Ramos (cell line): Measurements from ENCODE around the gene GDAP2.
"Not testable (repeated sequence)": the region's sequence is repeated elsewhere in the genome, so short reads cannot be mapped to it uniquely, and the experiment has no call there.

ENCODE experiments used
- in situ Hi-C: fragments of 300-500 bp; cut with MboI; formaldehyde crosslinking; loops from one replicate; pipeline ENCODE4 v1.14.3; 2022; ENCODE audit warnings: low sequenced_read_pairs; ENCODE audit not compliant: unreplicated experiment

Gene GDAP2

GRCh38 chr1:117844478-117844877 is 84.9 kb downstream of the GDAP2 start:
- in situ Hi-C loops: not testable (repeated sequence)

- in situ Hi-C loops: no loop called here
These were observed 85.6 kb downstream of the GDAP2 start for GRCh38 chr1:117843791-117844190.

DNA sequence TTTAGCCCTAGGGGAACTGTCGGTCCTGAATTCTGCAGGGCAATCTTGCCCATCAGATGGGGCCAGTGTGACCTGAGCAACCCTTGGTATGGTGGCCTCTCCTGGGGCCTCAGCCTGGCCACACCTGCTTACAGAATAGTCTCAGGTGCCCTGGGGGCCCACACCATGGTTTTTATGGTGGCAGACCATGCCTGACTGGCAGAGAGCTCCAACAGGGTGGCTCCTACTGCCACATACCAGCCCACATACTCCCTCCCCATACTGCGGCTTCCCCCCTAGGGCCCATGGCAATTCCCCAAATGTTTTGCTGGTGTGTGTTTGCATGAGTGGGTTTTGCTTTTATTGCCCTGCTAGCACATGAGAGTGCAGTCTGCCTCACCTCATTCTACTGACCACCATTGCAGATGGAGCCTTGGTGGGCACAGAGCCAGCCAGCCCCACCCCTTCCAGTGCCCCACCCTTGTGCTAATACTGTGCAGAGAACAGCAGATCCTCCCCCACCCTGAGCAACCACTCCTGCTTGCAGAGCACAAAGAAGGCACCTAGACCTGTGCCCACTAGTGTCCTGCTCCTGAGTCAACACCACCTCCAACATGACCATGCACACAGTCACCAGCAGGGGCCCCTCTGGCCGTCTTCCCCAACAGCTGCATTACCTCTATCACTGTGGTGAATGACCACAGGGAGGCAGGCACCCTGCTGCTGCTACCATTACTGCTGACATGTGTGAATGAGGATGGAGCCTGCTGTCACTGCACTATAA is 86.8 kb downstream of the GDAP2 start:
- in situ Hi-C loops: no loop called here

DNA sequence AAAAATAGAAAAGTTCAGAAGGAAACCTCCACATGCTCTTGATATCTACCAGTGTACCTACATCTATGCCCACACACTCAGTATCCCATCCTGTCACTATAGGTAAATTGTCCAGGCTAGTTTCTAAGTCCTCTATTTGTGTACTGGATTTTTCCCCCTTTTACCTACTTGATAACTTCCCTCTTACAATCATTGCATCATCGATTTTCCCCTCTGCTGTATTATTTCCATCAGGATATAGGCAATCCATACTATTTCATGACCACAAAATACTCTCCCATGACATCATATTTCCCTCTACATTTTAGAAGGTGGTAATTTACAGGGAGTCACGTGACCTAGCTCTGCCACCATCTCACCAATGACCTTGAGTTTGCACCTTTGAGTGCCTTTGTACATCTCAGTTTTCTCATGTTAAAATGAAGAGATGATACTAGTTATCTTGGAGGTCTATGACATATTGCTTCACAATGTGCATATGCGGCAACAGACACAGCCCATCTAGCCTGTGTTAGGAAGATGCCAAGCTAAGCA is 88.2 kb downstream of the GDAP2 start:
- in situ Hi-C loops: no loop called here

DNA sequence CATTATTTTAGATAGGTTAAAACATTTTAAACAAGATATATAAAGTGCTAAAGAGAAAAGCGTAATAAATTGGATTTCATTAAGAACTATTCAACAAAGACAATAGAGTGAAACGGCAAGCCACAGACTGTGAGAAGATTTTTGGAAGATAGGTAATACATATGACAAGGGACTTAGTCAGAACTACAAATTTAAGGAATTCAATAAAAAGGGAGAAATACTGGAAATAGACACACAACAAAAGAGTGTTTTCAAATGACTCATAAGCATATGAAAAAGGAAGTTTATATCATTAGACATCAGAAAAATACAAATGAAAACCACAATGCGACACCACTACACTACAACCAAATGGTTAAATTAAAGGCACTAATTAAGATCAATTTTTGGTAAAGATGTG is 90.5 kb downstream of the GDAP2 start:
- in situ Hi-C loops: no loop called here

DNA sequence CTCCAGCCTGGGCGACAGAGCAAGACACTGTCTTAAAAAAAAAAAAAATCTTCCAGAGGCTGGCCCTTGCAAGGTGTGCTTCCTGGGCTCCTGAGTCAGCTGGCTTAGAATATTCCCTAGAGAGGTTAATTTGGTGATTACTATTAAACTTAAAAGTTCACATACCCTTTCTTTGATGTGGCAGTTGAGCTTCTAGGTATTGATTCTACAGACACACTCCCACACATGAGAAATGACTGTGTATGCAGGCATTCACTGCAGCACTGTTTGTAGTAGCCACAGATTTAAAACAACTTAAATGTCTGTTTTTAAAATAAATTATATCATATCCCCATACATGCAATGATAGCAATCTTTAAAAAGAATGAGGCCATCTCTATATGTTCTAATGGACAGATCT is 93.4 kb downstream of the GDAP2 start:
- in situ Hi-C loops: no loop called here

- in situ Hi-C loops: no loop called here
These were observed 95.0 kb downstream of the GDAP2 start for GRCh38 chr1:117834416-117834815.

- in situ Hi-C loops: no loop called here
These were observed 97.0 kb downstream of the GDAP2 start for GRCh38 chr1:117832453-117832852.

GRCh38 chr1:117830222-117830621 is 99.2 kb downstream of the GDAP2 start:
- in situ Hi-C loops: no loop called here

- in situ Hi-C loops: no loop called here
These were observed 101.2 kb downstream of the GDAP2 start for GRCh38 chr1:117828201-117828600.

DNA sequence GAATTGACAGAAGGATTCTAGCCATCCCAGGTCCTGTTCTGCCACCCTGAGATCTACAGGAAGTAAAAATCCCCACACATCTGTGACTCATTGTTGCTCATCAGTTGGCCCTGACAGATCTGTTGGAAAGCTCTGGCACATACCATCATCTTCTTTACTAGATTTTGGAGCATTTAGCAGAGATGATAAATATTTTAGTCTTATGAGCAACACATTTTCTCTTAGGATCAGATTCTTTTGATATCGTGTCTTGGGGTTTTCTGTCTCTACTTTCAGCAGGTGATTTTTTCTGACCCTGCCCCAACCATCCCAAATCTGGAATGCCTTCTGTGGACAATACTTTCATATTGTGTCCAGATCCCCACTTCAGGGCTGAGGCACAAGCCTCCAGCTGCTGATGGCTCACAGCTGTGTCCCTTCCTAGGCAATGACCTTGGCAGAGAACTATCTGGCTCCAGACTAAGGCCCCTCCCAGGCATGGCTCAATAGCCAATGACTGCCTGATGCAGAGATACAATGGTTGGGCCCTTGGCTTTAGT is 102.8 kb downstream of the GDAP2 start:
- in situ Hi-C loops: no loop called here

- in situ Hi-C loops: no loop called here
These were observed 103.3 kb downstream of the GDAP2 start for GRCh38 chr1:117826119-117826518.

DNA sequence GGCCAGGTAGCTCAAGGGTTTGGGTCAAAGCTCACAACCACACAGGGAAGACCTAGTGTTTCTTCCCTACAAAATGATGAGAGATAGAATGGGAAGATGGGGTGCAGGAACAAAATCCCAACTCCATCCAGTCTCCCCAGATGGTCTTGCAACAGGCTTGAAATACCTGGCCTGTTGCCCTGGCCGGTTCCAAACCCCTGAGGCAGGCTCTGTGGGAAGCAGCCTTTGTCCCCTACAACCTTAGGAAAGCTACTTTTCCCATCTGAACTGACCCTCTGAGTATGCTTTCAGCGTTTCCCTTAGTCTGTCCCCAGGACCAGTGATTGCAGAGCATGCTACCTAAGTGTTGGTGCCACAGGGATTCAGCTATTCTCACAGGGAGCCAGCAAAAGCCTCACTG is 104.0 kb downstream of the GDAP2 start:
- in situ Hi-C loops: no loop called here

DNA sequence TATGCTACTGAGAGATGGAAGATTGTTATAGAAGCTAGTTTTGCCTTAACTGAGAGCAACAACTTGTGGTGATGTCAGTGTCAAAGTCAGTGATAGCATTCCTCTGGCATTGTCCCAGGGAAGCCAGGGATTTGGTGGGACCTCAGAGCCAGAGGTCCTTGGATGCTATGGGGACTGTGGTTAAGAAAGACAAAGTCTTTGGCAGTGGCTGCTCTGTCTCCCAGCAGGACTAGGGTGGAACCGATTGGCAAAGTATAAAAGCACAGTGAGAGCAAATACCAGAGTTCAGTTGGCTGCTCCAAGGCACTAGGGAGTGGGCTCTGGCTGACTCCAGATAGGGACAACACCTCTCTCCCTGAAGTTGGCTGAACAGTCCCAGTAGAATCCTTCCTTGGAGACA is 104.8 kb downstream of the GDAP2 start:
- in situ Hi-C loops: no loop called here

DNA sequence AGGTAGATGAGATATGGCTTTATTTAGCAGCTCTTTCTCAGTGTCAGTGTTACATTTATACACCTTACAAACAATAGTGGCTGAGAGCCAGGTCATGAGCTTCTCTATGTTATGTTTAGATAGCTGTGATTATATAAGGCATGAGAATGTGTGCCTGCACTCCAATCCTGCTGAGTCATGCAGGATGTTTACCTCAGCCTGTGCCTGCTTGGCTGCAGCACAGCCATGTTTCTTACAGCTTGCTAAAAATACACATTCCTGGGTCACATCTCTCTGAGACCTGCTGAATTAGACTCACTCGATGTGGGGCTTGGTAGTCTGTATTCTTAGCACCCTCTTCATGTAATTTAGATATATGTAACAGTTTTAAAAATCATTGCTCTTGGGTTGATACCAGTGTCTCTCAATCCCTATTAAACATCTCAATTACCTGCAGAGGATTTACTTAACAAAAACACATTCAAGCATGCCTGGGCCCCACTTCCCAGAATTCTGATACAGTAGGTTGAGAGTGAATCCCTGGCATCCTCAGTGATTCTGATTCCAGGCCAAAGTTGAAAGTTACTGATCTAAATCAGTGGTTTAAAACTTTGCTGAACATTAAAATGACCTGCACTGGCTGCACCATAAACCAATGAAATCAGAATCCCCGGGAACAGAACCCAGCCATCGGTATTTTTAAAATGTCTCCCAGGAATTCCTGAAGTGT is 107.5 kb downstream of the GDAP2 start:
- in situ Hi-C loops: no loop called here

GRCh38 chr1:117821382-117821755 is 108.1 kb downstream of the GDAP2 start:
- in situ Hi-C loops: no loop called here

- in situ Hi-C loops: no loop called here
These were observed 108.6 kb downstream of the GDAP2 start for GRCh38 chr1:117820694-117821381.

GRCh38 chr1:117820096-117820495 is 109.3 kb downstream of the GDAP2 start:
- in situ Hi-C loops: no loop called here

DNA sequence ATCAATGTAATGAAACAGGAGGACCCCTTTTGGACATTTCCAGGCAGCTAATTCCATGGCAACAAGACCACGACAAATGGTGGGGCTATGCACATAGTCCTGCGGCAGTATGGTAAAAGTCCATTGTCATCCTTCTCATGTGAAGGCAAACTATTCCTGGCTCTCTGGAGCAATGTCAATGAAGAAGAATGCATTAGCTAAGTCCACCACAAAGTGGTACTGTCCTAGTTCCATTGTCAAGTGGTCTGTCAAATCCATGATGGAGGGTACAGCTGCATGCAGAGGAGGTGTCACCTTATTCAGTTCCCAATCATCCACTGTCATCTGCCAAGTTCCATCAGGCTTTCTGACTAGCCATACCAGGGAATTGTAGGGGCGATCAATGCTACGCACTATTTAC is 110.1 kb downstream of the GDAP2 start:
- in situ Hi-C loops: no loop called here

DNA sequence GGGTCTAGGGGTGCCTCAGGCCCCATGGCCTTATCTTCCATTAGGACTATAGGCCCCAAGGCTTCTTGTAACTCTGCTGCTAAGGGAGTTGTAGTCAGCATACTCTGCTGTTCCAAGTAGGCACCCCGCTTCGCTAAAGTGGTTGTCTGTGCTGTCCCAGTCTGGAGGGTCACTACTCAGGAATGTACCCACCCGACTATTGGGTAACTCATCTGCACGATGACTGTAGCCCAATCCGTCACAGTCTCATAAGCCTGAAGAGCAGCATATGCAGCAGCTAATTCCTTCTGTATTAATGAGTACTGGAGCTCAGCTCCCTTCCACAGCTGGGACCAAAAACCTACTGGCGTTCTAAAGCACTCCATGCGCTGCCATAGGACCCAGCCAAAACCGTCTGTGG is 111.0 kb downstream of the GDAP2 start:
- in situ Hi-C loops: no loop called here

- in situ Hi-C loops: no loop called here
These were observed 111.8 kb downstream of the GDAP2 start for GRCh38 chr1:117817629-117818028.
